ENCODE measurements around the gene GIT2.

Gene GIT2

DNA sequence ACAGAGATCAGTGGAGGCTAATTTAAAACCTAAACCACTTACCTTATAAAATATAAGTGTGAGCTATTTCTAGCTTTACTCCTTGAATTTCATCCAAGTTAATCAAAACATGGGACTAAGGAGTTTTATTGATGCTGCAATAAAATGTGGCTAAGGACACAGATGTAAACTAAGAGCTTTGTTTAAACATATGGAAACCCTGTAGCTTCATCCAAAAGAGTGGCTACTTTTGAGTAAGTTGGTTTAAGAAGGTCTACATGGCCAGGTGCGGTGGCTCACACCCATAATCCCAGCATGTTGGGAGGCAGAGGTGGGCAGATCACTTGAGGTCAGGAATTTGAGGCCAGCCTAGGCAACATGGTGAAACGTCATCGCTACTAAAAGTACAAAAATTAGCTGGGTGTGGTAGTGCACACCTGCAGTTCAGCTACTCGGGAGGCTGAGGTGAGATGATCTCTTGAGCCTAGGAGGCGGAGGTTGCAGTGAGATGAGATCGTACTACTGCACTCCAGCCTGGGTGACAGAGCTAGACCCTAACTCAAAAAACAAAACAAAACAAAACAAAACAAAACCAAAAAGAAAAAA is 55.7 kb downstream of the GIT2 start:
- TF ChIP-seq, protein P1, sequence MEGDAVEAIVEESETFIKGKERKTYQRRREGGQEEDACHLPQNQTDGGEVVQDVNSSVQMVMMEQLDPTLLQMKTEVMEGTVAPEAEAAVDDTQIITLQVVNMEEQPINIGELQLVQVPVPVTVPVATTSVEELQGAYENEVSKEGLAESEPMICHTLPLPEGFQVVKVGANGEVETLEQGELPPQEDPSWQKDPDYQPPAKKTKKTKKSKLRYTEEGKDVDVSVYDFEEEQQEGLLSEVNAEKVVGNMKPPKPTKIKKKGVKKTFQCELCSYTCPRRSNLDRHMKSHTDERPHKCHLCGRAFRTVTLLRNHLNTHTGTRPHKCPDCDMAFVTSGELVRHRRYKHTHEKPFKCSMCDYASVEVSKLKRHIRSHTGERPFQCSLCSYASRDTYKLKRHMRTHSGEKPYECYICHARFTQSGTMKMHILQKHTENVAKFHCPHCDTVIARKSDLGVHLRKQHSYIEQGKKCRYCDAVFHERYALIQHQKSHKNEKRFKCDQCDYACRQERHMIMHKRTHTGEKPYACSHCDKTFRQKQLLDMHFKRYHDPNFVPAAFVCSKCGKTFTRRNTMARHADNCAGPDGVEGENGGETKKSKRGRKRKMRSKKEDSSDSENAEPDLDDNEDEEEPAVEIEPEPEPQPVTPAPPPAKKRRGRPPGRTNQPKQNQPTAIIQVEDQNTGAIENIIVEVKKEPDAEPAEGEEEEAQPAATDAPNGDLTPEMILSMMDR (IDR thresholded peaks at IDR 0.05; ENCODE audit: low read depth, low read length, poor library complexity, severe bottlenecking), result no peak
- TF ChIP-seq EZH2phosphoT487 (IDR thresholded peaks at IDR 0.05; ENCODE audit: borderline replicate concordance, low read length), result no peak
- H3K79me2 ChIP-seq (ENCODE audit: control insufficient read depth, low read length), result no peaks in the 10 kb centered on the region
- no peaks in the 10 kb centered on the region for H3F3A ChIP-seq (ENCODE audit: control insufficient read depth, insufficient read depth)
- H3K4me1 ChIP-seq (ENCODE audit: control insufficient read depth, low read length), result peaks cover 7% of the 10 kb centered on the region
- H3K9me3 ChIP-seq (ENCODE audit: control insufficient read depth, insufficient read depth, low read length), result no peaks in the 10 kb centered on the region
- H3K27ac ChIP-seq (ENCODE audit: low read depth, low read length), result no peak overlapping the region
- H3K36me3 ChIP-seq (ENCODE audit: control insufficient read depth, low read length), result peaks cover 70% of the 10 kb centered on the region
- no peak overlapping the region for H3K4me2 ChIP-seq (ENCODE audit: low read length)
- H3K4me3 ChIP-seq (ENCODE audit: low read length), result no peak overlapping the region
- no peaks in the 10 kb centered on the region for H3K9me2 ChIP-seq (replicated peaks; ENCODE audit: control insufficient read depth, low read length)
- H3K27me3 ChIP-seq (ENCODE audit: control insufficient read depth, low read length), result no peaks in the 10 kb centered on the region
- no peaks in the 10 kb centered on the region for H4K20me1 ChIP-seq (ENCODE audit: control insufficient read depth, insufficient read depth, low read depth, low read length)

DNA sequence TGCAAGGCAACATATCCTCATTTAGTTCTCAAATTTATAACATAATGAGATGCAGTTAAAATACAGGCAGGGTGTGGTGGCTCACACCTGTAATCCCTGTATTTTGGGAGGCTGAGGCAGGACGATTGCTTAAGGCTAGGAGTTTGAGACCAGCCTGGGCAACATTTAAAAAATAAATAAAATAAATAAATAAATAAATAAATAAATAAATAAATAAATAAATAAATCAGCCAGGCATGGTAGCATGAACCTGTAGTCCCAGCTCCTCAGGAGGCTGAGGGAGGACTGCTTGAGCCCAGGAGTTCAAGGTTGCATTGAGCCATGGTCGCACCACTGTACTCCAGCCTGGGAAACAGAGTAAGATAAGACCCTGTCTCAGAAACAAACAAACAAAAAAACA is 56.7 kb downstream of the GIT2 start:
- Histone ChIP-seq H3K79me2 (ENCODE audit: control insufficient read depth, low read length) (no peaks in the 10 kb centered on the region), H4K20me1 (ENCODE audit: control insufficient read depth, insufficient read depth, low read depth, low read length) (no peaks in the 10 kb centered on the region), H3K27ac (ENCODE audit: low read depth, low read length) (no peak overlapping the region), H3K36me3 (ENCODE audit: control insufficient read depth, low read length) (peaks cover 67% of the 10 kb centered on the region), H3K4me3 (ENCODE audit: low read length) (no peak overlapping the region), H3K9me3 (ENCODE audit: control insufficient read depth, insufficient read depth, low read length) (no peaks in the 10 kb centered on the region), H3F3A (ENCODE audit: control insufficient read depth, insufficient read depth) (no peaks in the 10 kb centered on the region), H3K9me2 (replicated peaks; ENCODE audit: control insufficient read depth, low read length) (no peaks in the 10 kb centered on the region), H3K4me2 (ENCODE audit: low read length) (no peak overlapping the region), H3K27me3 (ENCODE audit: control insufficient read depth, low read length) (no peaks in the 10 kb centered on the region), H3K4me1 (ENCODE audit: control insufficient read depth, low read length) (peaks cover 7% of the 10 kb centered on the region)
- TF ChIP-seq, protein P1 (IDR thresholded peaks at IDR 0.05; ENCODE audit: low read depth, low read length, poor library complexity, severe bottlenecking), result no peak
- TF ChIP-seq EZH2phosphoT487 (IDR thresholded peaks at IDR 0.05; ENCODE audit: borderline replicate concordance, low read length), result no peak

DNA sequence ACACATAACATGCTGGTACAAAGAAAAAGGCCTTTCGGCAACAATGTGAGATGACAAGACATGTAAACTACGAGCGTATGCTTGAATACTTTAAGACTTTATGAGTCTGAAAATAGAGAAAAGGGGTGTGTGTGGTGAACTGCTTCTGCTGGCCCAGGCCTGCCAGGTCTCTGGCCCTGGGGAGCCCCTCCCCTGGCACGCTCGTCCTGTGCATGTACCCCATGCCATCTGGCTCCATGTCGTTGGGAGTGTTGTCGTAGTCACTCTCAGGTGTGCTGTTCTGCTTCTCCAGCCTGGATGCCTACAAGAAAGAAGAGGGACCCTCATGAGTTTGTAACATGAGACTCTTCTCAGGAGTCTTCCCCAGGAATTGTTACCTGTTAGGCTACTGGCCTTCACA is 57.2 kb downstream of the GIT2 start:
- Histone ChIP-seq H3K79me2 (ENCODE audit: control insufficient read depth, low read length) (no peaks in the 10 kb centered on the region), H3K9me2 (replicated peaks; ENCODE audit: control insufficient read depth, low read length) (no peaks in the 10 kb centered on the region), H3K27me3 (ENCODE audit: control insufficient read depth, low read length) (no peaks in the 10 kb centered on the region), H3K36me3 (ENCODE audit: control insufficient read depth, low read length) (peaks cover 67% of the 10 kb centered on the region), H3K27ac (ENCODE audit: low read depth, low read length) (no peak overlapping the region), H3K4me3 (ENCODE audit: low read length) (no peak overlapping the region), H3K4me1 (ENCODE audit: control insufficient read depth, low read length) (peaks cover 7% of the 10 kb centered on the region), H3K4me2 (ENCODE audit: low read length) (no peak overlapping the region), H3F3A (ENCODE audit: control insufficient read depth, insufficient read depth) (no peaks in the 10 kb centered on the region), H3K9me3 (ENCODE audit: control insufficient read depth, insufficient read depth, low read length) (no peaks in the 10 kb centered on the region), H4K20me1 (ENCODE audit: control insufficient read depth, insufficient read depth, low read depth, low read length) (no peaks in the 10 kb centered on the region)
- no peak for TF ChIP-seq EZH2phosphoT487 (IDR thresholded peaks at IDR 0.05; ENCODE audit: borderline replicate concordance, low read length)
- TF ChIP-seq, protein P1 (IDR thresholded peaks at IDR 0.05; ENCODE audit: low read depth, low read length, poor library complexity, severe bottlenecking), result no peak
